Right hindlimb (tissue), 1 donor: ENCODE data around the gene SH3GL3.
A peak's percentile ranks its signal among the peaks of the same experiment; 100 is the strongest.

Experiments used
- DNase-seq: peaks from one replicate; pipeline ENCODE4 v3.0.0-alpha.2; 2018

The SH3GL3 gene

DNA sequence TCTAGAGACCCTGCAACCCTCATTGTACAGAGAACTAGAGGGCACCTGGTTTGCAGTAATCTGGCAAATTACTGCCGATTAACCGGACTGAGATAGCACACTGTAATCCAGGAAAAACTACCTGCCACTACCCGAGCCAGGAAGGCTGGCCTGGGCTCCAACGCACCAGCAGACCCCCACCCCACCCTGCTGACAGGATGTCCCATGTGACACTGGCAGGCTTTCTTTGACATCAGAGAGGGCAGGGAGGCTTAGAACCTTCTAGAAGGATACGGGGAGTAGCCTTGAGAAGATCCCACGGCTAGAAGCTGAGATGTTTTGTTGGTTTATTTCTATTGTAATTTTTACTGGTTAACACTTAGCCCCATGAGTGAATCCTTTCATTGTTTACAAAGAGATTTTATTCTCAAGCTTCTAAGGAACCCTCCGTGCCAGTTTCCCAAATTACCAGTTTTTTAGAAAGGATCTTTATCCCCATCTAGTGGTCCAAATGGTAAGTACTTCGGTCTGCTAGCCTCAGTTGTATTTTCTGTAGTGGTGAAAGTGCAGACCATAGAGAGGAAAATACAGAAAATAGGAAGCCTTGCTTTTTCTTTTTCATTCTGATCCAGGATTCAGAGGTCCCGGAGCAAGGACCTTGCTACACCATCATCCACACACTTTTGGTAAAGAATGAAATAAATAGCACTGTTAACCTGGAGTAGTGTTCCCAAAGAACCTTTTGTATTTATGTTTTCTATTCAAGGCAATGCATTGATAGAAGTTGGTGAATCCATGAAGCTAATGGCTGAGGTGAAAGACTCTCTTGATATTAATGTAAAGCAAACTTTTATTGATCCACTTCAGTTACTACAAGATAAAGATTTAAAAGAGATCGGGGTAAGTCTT is 124.9 kb downstream of the SH3GL3 start:
- no peak for DNase-seq

GRCh38 chr15:83574345-83574744 is 127.2 kb downstream of the SH3GL3 start:
- no peak for DNase-seq

- no peak for DNase-seq
These were observed 131.6 kb downstream of the SH3GL3 start for GRCh38 chr15:83578691-83579090.

DNA sequence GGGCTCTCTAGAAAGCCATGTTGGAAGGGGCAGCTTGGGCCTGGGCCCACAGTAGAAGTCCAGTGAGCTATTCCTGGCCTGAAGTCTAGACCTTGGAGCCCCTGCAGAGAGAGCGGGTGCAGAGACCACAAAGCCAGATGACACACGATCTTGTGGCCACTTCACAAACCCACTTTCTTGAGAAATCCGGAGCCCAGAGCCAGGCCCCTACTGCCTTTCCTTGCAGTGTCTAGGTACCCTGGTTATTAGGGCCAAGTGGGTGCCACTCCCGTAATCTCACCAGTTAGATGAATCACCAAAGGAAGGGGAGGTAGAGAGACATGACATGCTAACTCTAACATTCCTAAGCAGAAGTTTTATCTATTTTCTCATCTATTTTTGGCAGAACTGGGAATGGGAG is 134.2 kb downstream of the SH3GL3 start:
- no peak for DNase-seq

DNA sequence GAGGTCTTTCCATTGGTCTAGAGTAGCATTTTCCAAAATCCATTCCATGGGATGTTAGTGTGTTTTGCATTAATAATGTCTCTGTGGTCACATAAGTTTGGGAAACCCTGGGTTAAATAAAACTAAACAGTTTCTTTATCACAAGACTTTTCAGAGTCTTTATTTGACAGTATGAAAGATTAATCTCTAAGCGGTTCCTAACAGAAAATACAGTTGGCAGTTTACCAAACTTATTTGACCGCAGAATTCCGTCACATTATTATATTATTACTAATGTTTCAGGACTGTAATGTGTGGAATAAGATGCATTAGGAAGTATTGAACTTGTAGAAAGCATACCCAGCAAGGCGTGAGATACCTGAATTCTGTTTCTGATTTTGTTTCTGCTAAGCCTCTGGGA is 135.2 kb downstream of the SH3GL3 start:
- DNase-seq: no peak

DNA sequence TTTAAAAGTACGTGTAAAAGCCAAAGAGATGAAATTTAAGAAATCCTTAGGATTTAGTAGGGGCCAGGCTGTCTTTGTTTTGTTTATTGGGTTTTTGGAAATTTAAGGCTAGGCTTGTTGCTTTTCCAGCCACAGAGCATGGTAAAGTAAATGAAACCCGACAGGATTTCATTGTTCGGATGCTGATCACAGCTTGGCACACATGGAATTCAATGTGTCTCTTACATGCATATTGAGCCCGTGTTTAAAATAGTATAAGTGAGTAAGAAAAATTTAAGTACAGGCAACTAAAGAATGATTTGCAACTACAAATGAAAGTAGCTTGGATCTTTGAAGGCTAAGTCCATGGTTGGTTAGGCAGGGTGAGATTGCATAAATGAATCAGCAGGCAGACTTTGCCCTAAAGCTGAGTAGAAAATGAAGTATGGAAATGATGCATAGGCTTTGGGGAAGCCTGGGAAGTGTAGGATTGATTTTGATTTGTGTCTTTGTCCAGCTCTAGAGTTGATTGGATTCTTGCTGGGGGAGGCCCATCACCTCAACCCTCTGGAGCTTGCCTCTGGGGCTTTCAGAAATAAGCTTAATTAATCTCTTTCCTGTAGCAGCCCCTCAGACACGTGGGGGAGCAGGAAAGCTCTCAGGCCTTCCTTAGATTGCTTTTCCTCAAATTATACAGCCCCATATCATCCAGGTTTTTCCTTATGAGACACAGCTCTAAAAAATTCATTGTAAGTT is 138.6 kb downstream of the SH3GL3 start:
- DNase-seq: no peak

- peak; percentile 34 for DNase-seq
These were observed 139.9 kb downstream of the SH3GL3 start for GRCh38 chr15:83587091-83587490.

GRCh38 chr15:83588441-83588840 is 141.3 kb downstream of the SH3GL3 start:
- DNase-seq: peak; percentile 30

DNA sequence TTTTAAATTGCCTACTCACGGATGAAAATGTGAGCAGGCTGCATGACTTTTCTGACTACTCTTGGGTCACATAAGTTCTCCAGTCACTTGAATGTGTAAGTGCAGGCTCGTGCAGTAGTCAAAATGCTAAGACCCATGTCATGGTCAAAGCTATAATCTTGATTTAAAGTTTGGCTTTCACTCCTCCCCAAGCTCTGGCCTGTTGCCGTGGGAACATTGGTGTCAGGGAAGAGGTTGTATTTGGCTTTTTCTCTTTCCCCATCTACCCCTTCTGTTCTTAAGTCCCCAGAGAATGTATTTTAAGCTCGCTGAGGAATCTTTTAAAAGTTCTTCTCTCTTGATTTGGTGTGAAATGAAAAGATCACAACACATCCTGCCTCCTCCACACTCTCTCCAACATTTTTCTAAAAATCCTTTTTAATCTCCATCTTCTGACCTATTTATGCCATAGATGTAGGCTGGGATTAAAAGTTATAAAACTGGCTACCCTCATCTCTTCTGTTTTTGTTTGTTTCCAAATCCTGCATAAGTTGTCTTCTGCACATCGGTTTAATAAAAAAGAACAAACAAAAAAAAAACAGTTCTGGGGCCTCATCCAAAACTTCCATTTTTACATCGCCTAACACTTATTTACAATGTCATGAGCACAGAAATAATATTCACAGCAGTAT is 145.4 kb downstream of the SH3GL3 start:
- DNase-seq: peak; percentile 65

GRCh38 chr15:83595191-83595590 is 148.1 kb downstream of the SH3GL3 start:
- DNase-seq: no peak

GRCh38 chr15:83598031-83598430 is 150.9 kb downstream of the SH3GL3 start:
- DNase-seq: no peak

GRCh38 chr15:83602021-83602420 is 154.9 kb downstream of the SH3GL3 start:
- no peak for DNase-seq

- DNase-seq: no peak
These were observed 157.4 kb downstream of the SH3GL3 start for GRCh38 chr15:83604549-83604948.

DNA sequence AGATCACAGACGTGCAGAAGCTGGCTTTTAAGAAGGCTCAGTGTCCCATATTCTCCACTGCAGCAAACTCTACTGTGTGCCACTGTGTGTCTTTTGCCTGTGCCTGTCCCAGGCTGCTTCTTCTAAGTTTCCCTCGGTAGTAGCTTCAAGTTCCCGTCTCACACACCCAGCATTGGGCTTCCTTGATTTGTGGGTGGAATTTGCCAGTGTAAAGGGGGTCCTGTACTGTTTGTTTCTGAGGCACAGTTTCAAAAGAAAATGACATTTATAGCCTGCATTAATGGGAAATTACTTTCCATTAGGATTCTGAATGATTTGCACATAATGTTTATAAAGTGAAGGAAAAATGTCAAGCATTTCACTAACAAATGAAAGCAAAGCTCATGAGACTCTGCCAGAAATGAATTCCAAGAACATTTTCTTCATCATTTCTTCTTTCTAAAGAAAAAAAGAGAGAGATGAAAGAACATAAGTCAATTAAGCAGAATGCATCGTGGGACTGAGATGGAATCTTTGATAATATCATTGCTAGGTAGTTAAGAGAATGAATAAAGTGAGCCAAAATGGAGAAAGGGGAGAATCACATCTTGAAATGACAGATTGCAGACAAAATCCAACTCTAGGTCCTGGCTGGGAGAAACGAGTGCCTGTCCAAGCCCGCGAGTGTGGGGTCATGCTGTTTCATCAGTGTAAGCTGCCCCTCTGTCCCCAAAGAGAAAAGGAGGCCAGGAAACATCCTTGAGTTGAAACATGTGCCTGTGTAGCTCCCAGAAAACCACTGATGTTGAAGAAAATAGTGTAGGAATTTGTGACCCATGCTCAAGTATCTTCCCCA is 158.2 kb downstream of the SH3GL3 start:
- peak; percentile 66 for DNase-seq

- DNase-seq: no peak
These were observed 163.0 kb downstream of the SH3GL3 start for GRCh38 chr15:83610132-83610531.

GRCh38 chr15:83610901-83611685 is 164.0 kb downstream of the SH3GL3 start:
- DNase-seq: no peak

- DNase-seq: no peak
These were observed 165.1 kb downstream of the SH3GL3 start for GRCh38 chr15:83612226-83612625.

- DNase-seq: no peak
These were observed 165.9 kb downstream of the SH3GL3 start for GRCh38 chr15:83612898-83613635.

- DNase-seq: no peak
These were observed 166.6 kb downstream of the SH3GL3 start for GRCh38 chr15:83613714-83614113.

DNA sequence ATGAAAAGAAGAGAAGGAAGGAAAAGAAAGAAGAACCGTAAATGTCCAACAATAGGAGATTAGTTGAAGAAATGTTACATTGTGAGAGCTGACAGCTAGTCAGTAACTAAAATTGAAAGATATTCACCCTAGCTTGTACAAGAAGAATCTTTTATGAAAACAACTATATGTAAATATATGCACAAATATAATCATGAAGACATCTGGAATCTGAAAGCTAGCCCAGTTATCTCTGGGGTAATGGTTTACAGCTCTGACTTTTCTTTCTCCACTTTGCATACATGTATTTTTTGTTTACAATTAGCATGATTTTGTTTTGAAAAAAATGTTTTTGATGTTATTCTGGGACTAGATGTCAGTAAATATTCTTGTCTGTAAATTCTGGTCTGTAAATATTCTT is 169.7 kb downstream of the SH3GL3 start:
- DNase-seq: no peak

- DNase-seq: no peak
These were observed 179.1 kb downstream of the SH3GL3 start for GRCh38 chr15:83626171-83626802.
